Measurements from ENCODE around the gene CDC123.

- no peak for TF ChIP-seq POLR2A (IDR thresholded peaks at IDR 0.05; ENCODE audit: low read length)
- no peak for TF ChIP-seq GATA1 (IDR thresholded peaks at IDR 0.05; ENCODE audit: low read depth, low read length)
Measured at GRCh38 chr10:12165999-12166775, 29.8 kb upstream of the CDC123 start.
